Stimulated activated CD4-positive, alpha-beta T cell treated with anti-CD3 and anti-CD28 coated beads, Interleukin-1b, Interleukin-23, amount 100 ng/mL, for 48 hours (primary cell): Measurements from ENCODE around the gene POLA1.

ENCODE experiments used
- DNase-seq: peaks from one replicate; pipeline ENCODE4 v3.0.0-alpha.2; 2020

Gene POLA1

DNA sequence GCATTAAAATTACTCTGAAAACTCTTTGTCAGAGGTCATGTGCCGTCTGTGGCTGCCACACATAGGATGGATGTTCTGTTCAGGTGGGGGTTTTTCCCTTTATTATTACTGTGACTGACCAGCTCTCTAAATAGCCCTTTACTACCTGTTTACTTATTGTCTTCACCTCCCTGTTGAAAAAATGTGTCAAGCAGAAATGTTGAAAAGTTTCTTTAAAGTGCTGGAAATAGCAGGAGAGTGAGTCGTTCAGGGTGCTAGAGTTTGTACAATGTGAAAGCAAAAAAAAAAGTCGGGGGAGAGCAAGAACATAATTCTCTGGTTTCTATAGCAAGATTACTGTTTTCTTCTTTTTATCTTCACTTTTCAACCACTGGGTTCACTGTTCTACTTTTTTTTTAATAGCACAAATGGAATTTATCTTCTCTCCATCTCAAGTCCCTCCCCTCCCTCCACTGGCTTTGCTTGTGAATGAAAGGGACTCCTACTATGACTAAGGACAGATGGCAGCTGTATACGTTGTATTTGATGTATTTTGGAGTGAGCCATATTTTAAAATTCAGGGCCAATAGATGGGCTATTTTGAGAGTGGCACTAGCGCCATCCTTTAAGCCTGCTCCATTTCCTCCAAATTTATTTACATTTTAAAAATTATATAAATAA, 288.7 kb downstream of the POLA1 start:
- no peak for DNase-seq

DNA sequence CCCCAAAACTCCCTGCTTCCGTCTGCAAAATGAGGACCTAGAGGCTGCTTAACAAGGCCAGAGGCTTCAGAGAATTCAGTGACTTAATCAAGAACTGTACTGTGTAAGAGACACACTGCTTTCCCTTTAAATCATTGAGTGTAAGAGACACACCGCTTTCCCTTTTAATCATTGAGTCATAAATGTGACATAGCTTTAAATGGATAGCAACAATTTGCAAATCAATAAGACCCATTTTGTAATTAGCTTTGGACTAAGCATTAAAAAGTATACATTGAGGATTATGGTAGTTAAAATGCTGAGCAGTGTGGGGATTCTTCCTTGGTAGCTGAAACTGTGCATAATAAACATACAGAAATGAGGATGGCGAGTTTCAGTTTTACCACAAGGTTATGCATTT, 290.2 kb downstream of the POLA1 start:
- DNase-seq = no peak

DNA sequence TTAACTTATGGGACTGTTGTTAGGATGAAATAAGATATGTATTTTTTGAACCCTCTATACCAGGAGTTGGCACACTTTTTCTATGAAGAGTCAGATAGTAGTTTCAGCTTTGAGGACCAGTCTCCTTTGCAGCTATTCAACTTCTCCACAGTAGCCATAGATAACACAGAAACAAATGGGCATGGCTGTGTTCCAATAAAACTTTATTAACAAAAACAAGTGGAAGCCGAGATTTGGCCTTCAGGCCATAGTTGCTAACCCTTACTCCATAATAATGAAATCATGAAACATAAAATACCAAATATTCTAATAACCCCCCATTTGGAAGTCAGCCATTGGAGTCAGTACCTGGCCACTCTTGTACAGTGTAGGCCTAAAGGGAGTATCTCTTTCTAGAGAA, 291.4 kb downstream of the POLA1 start:
- DNase-seq = no peak

DNA sequence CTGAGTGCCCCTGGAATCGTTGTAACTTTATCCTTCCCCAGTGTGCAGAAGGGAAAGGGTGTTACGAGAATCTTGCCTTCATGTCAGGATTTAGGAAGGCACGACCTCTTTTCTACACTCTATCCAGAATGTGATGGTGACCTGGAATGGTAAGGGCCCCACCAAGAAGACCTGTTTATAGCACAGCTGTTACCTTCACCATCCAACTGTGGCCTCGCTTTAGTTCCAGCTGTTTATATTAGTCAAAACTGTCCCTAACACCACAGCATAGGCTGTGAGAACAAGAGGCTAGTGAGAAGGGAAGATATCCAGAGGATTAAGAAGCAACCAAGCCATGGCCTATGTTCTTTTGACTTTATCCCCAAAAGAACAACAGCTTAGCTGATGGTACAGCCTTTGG, 294.0 kb downstream of the POLA1 start:
- no peak for DNase-seq

DNA sequence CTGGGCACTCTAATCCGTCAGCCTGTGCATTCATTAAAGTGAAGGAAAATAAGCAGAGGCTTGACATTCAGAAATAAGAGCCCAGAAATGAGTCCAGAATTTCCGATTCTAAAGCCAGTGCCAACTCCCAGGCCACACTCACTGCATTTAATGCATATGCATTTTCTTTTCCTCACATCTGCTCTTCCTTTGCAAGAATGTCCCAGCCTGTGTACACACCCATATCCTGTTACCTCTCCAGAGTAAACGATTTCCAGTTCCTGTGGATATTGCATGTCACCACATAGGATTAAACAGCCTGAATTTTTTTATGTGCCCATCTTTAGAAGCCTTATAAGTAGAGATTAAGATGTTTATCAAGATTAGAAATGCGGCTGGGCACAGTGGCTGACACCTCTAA, 294.6 kb downstream of the POLA1 start:
- DNase-seq = no peak

DNA sequence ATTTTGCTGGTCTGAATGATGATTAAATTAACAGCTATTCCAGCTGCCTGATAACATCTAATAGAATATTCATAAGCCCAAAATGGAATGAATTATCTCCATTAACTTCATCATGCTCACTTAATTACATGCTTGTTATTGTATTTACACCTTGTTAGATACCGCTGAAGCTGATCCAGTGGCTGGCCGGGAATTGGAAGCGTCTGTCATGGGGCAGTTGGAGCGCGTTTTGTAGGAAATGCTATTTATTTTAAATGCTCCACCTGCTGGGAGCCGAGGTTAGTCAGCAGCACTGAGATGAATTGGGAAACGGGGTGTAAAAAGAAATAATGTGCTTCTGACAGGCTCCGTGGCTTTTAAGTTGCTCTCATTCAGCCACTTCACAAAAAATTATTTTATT, 296.8 kb downstream of the POLA1 start:
- no peak for DNase-seq

DNA sequence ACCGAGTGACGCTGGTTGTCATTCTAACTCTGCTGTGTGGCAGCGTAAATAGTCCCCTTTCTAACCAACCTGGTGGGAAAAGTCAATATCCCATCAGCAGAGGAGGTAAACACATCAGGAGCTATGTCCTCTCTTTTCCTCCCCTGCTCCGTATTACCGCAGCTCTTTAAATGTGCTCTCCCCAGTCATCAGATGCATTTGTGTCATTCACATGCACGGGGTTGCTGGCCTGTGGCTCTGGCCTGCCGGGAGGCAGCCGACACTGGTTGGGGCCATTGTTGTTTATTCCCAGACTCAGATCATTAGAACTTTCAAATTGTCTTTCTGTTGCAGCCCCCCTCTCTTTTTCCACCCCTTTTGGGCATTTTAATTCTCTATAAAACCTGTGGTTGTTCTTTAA, 300.2 kb downstream of the POLA1 start:
- DNase-seq = no peak

DNA sequence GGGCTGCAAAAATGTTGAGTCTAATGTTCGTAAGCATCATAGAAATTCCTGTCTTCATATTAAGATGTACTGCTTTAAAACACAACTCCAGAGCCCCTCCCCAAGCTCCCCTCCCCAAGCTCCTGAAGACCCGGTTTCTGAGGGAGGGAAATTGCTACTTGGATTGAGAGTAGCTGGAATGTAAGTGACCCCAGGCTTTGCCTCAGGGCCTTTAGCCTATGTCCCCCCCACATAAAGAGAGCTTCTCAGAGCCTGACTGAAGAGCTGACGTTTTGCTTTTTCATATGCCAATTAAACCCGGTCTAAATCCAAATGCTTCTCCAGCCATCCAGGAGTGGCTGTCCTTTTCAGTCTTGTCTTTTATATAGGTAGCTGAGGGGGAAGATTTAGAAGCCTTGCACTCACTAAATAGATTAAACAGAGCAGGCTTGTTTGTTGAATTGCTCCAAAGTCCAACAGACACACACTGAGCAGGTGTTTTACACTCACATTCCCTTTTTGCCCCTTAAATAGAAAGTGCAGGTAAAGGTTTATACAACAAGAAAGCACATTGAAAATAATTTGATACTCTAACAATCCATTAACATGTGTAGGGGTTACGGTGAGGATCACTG, 302.5 kb downstream of the POLA1 start:
- no peak for DNase-seq

DNA sequence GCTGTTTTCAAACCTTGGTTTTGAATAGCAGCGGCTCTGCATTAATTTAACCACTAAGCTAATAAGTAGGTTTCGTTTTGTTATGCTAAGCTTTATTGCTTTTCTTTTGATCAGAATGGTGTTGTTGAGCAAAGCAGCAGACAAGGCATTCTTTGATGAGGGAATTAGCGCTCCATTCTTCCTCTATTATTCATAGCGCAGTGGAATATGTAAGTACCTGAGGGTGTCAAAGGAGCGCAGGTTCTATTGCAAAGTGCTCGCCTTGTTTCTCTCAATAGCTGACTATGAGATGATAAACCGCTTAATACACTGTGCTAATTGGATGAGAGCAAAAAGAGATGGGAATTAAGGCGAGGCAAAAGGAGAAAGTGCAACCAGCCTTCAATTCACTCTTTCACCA, 305.8 kb downstream of the POLA1 start:
- no peak for DNase-seq

DNA sequence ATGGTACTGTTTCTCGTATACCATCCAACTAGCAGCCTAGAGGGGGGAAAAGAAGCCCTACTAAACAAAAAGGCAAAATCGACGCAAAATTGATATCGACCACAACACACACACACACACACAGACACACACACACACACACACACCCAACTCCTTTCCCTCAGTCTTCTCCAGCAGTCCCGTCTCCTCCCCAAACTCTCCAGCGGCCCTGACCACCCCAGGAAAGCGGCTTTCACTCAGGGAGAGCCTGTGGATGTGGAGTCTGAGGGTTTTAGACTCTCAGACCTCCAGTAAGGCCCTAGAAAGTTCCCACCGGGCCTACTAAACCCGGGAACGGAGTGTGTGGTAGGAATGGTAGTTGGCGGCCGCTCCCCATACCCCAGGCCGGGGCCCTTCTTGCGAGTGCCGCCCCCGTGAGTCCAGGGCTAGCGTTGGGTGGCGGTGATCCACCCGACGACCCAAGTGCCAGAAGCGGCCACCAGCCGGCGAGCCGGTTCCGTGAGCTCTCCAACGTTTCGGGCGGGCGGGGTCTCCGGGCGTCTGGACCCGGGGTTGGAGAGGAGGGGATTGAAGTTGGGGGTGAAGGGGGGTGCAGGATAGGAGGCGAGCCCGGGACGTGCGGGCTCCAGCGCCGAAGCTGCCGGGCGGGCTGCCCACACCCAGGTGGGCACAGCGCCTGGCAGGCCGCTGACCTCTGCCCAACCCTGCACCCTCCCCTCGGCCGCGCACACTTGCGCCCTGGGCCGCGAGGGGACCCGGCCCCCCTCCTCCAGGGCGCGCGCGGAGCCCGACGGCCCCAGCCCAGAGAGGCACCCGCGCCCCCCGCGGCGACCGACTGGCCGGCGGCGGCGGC, 308.3 kb downstream of the POLA1 start:
- DNase-seq = no peak

DNA sequence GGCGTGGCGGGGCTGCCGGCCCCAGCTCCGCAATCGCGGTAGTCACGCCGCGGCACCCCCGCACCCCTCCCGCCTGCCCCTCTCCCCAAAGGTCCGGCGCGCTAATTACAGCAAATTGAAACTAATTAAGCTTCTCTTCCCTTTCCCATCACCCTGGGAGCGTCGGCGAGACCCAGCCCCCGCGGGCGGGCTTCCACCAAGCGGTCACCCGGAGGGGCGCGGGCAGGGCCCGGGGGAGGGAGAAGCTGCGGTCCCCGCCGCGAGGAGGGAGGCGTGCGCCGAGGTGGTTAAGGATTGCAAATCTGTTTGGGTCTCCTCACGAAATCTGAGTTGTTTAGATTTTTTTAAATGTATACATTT, 308.9 kb downstream of the POLA1 start:
- no peak for DNase-seq

DNA sequence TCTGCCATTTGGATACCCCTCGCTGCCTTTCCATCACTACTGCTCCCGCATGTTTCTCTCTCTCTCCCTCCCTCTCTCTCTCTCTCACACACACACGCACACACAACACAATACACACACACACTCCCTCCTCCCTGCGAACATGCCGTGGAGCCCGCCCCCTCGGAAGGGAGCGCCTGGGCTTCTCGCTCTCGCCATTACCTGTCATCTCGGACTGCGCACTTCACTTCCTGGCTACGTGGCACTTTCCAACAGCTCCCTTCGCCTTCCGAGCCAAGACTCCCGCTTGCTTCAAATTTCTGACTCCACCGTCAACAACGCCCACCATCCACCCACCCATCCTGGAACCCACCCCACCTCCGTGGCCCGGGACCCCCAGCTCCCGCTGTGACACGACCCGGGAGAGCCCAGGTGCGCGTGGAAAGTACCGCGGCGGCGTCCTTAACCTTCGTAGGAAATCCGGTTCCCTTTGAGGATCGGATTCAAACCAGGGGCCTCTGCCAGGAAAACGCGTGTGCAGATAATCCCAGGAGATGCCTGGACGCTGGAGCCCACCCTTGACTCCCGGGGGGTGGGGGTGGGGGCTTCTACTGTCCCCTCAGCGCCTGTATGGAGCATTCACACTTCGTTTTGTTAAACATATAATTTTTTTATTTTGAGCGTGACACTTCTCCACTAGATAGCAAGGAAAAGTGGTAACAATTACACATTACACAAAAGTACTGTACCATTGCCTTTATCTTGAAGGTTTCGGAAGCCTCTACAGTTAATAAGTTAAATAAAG, 309.5 kb downstream of the POLA1 start:
- DNase-seq = no peak

DNA sequence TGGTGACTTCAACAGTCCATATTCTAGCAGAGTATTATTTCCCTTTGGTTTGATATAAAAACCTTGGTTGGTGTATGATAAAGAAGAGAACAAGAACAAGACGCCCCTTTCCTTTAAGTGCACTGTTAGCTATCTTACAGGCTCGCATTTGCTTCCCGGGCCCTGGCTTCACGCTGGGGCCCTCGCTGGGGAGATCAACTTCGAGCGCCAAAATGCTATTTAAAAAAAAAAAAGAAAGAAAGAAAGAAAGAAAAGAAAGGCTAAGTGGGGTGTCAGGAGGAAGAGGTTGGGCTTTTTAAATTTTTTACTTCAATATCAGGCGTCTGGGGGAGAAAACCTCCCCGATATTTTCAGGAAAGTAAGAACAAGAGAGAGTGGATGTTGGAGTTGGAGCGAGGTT, 310.3 kb downstream of the POLA1 start:
- DNase-seq = no peak

DNA sequence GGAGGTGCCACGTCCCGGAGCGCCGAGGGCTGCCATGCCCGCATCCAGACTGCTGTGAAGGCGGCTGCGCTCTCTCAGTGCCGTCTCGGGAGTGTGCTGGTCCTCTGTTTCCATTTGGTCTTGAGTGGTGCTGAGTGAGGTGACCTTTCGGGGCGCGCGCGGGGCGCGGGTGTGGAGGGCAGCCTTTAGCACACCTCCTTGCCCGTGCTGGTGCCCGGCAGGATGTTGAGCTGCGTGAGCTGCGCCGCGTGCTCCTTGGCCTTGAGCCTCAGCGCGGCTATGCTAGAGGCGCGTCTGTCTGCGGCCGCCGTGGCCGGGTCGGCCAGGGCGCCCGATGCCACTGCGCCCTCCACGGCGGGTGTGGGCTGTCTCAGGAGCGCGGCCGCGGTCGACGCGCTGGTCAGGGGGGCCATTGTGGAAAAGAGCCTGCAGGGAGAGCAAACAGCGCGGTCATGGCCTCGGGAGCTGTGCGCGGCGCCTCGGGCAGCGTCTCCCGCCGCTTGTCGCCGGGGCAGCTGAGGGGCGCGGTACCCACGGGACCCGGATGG, 310.8 kb downstream of the POLA1 start:
- DNase-seq = no peak

DNA sequence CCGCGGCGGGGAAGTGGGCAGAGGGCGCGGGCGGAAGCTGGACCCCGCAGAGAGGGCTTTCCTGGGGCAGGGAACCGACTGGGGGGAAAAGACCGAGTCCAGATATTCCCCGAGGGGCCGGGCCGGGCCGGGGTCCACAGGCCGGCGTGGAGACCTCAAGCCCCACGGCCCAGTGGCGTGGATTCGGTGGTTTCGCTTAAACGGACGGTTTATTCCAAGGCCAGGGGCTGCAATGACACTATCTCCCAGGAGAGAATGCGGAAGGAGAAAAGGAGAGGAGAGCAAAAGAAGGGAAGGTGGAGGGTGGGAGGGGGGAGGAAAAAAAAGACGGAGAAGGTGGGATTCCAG, 311.3 kb downstream of the POLA1 start:
- DNase-seq = no peak

DNA sequence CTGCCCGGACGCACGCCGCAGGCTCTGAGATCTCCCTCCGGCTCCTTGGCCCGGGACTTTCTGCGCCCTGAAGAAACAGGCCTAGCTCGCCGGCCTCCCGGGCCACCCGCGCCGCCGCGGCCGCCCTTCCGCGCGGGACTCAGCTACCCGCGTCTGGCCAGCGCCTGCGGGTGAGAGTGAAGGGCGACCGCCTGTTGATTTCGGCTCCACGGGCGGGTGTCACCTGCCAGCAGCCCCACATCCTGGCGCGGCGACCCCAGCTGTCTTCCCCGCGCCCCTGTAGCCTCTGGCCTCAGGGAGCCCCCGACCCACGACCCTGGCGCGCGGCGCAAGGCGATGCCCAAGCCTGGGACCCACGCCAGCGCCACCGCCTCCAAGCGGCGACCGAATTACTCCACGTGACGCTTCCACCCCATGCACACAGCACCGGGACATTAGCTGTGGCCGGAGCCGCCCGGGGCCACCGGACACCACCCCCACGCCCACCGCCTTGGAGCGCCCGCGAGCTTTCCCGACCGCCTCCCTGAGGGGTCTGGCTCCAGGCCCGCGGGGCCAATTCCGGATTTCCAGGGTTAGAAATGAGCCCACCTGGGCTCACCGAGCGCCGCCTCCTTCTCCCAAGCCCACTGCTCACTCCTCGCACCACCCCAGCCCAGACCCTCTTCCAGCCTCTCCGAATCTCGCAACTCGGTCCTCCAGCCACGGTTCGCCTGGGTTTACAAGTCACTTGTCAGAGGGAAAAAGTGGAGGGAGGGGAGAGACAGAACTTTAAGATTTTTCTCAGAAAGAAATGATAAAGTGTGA, 311.9 kb downstream of the POLA1 start:
- no peak for DNase-seq

DNA sequence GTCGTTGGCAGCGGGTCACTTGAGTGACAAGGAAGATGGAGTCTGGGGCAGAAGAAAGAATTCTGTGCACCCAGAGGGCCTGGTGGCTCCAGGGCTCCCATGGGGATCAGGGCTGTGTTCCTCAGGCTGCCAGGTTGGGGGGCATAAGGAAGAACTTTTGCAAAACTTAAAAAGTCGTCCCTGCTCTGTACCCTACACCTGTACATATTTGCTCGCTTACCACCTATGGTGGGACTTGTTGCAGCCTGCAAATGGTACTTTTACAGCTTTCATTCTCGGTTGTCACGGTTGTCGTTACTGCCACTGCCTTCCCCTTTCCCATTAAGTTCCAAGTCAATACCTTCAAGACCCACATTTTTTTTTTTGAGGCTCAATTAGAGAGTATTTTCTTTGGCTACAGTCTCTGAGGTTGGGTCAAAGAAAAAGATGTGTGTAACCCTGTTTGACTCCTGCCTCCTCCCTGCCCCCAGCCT, 312.9 kb downstream of the POLA1 start:
- DNase-seq = no peak

DNA sequence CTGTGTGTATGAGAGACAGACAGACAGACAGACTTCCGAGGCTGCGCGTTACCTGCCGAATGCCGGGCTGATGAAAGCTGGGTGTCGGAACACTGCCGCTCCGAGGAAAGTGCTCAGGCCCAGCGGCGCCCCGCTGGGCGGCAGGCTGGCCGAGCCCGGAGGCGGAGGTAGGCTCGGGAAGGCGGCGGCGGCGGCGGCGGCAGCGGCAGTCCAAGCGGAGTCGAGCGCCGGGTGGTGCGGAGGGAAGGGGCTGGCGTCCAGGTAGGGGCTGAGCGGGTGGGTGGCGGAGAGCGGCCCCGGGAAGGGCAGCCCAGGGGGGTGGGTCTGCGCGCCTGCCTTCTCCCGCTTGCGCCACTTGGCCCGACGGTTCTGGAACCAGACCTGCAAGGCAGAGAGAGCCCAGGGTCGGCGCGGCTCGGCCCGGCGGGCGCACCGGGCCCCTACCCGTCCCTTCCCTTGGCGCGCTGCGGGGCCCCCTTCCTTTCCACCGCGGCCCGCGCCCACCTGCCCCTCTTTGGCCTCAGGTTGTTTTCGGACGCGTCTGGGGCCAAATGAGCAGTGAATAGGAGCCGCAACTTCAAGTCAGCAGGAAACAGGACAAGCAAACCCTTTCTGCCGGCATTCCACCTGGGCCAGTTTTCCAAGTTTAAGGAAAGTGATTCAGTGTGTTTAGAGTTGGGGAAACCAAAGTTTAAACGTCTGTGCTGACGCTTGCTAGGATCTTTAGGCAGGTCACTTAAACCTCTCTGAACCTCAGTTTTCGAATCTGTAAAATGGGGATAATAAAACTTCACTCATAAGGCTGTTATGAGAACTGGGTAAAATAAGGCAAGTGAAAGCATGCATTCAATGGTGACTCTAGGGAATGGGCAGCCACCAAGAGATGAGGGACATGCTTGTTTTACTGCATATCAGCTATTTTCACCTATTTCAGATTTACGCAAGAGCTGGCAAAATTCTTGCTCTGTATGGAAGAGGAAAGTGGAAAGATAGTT, 313.6 kb downstream of the POLA1 start:
- DNase-seq = no peak

DNA sequence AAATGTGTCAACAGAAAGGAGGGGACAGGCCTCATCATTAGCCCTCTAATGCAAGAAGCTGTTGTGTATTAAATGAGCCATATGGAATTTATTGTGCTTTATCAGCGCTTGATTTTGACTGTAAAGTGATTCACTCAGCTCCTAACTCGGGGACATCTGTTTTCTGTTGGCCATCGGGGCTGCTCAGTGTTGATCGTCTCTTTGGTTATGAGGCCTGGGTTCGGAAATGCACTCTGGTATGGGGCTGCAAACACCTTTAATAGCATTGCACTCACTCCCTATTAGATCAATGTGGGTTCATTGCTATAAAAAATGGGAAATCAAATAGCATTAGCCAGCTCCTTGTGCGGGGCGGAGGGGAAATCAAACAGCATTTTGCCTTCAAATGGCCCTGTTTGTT, 315.7 kb downstream of the POLA1 start:
- no peak for DNase-seq

DNA sequence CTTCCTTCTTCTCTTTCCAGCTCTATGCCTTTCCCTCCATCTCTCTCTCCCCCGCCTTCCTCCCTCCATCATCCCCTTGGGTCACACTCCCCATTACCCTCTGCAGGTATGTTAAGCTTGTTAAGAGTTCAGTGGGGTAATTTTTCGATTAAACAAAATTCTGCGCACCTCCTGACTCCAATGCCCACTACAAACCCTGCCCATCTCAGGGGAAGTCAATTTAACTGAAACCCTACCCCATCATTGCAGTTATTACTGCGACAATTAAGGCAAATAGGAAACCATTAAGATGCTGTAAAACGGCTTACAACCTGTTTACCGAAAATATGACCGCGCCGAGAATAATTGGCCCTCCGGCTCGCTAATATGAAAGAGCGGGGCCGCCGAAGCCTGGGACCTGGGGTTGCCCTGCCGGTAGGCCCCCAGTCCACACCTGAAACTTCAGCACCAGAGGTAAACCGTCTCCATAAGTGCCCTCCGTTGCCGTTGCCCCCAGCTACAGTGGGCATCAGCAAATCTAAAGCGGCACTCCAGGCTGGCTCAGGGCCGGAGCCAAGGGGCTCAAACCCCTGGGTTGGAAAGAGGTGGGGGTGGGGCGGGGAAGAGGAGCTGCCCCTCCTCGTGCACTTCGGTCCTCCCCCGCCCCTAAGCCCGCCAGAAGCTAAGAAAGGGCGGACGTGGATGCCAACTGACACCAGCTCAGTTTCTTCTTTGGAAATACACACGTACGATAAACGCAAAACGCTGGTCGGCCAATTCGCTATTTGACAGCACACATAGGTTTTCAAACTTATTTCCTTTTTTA, 317.3 kb downstream of the POLA1 start:
- DNase-seq = no peak
